Mesothelial cell of epicardium (in vitro differentiated cells): ENCODE data around the gene KCNH2. TPM values are rescaled to one million over a fixed set of nuclear protein-coding genes. Genes with fewer than 3 reads are reported as not detected.

Source experiments
- DNase-seq, 2 experiments: peaks; one replicate each; pipeline ENCODE4 v3.0.0; 2021; ENCODE audit warnings: low spot score in 2 of 2; ENCODE audit not compliant: unreplicated experiment in 2 of 2
- H3K27ac Mint-ChIP-seq: 2 replicates; pipeline ENCODE4 v1.8.0; 2021; ENCODE audit warnings: mixed read lengths
- H3K27me3 Mint-ChIP-seq: 2 replicates; pipeline ENCODE4 v1.8.0; 2021; ENCODE audit warnings: low read depth, mixed read lengths
- H3K36me3 Mint-ChIP-seq: 2 replicates; pipeline ENCODE4 v1.8.0; 2021; ENCODE audit warnings: mixed read lengths
- H3K4me1 Mint-ChIP-seq: 2 replicates; pipeline ENCODE4 v1.8.0; 2021; ENCODE audit warnings: mixed read lengths
- H3K4me3 Mint-ChIP-seq: 2 replicates; pipeline ENCODE4 v1.8.0; 2021; ENCODE audit warnings: mild to moderate bottlenecking, moderate library complexity, mixed read lengths
- H3K9me3 Mint-ChIP-seq: 2 replicates; pipeline ENCODE4 v1.8.0; 2021; ENCODE audit warnings: mixed read lengths
- total RNA-seq: library from RNA; stranded (reverse); gene quantifications from 3 replicates; pipeline ENCODE4 v1.2.1, GENCODE V29; 2021
- TF ChIP-seq, protein P1 (sequence below): fragments of 200-600 bp; sonication (generic); IDR thresholded peaks from one replicate; pipeline ENCODE4 v1.5.0; 2021; ENCODE audit warnings: antibody characterized with exemption; ENCODE audit not compliant: unreplicated experiment

KCNH2 gene
- total RNA-seq, 1 donor from 2014 or later, result 11.2 TPM

GRCh38 chr7:150970424-150970823 lies 7.7 kb downstream of the KCNH2 start:
- Mint-ChIP-seq H3K27me3 (peaks cover 68% of the 10 kb centered on the region), H3K9me3 (no peaks in the 10 kb centered on the region), H3K4me3 (no peak overlapping the region), H3K4me1 (peaks cover 38% of the 10 kb centered on the region), H3K36me3 (no peaks in the 10 kb centered on the region), H3K27ac (no peak overlapping the region)
- DNase-seq, result no peak
- TF ChIP-seq, protein P1, sequence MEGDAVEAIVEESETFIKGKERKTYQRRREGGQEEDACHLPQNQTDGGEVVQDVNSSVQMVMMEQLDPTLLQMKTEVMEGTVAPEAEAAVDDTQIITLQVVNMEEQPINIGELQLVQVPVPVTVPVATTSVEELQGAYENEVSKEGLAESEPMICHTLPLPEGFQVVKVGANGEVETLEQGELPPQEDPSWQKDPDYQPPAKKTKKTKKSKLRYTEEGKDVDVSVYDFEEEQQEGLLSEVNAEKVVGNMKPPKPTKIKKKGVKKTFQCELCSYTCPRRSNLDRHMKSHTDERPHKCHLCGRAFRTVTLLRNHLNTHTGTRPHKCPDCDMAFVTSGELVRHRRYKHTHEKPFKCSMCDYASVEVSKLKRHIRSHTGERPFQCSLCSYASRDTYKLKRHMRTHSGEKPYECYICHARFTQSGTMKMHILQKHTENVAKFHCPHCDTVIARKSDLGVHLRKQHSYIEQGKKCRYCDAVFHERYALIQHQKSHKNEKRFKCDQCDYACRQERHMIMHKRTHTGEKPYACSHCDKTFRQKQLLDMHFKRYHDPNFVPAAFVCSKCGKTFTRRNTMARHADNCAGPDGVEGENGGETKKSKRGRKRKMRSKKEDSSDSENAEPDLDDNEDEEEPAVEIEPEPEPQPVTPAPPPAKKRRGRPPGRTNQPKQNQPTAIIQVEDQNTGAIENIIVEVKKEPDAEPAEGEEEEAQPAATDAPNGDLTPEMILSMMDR, result no peak

DNA sequence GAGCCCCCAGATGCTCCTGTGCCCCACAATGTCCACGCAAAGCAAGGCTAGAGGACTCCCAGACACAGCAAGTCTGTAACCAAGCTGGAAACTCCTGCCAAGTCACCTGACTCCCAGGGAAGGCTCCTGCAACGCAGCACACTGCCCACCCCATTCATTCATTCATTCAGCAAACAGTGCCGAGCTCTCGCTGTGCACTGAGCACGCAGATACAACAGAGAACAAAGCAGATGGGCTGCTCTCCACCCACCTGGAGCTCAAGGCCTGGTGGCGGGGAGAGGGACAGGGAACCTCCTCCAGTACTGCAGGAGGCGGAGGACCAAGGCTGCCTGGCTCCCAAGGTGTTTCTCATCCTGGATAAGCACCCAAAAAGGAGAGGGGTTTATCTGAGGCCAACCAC lies 8.6 kb downstream of the KCNH2 start:
- Mint-ChIP-seq H3K9me3 (no peaks in the 10 kb centered on the region), H3K4me3 (no peak overlapping the region)

GRCh38 chr7:150968734-150969372 lies 9.3 kb downstream of the KCNH2 start:
- TF ChIP-seq, protein P1, result no peak
- no peak overlapping the region for H3K27ac Mint-ChIP-seq
- H3K4me3 Mint-ChIP-seq, result no peak overlapping the region
- H3K27me3 Mint-ChIP-seq, result peaks cover 56% of the 10 kb centered on the region
- H3K9me3 Mint-ChIP-seq, result no peaks in the 10 kb centered on the region
- peaks cover 38% of the 10 kb centered on the region for H3K4me1 Mint-ChIP-seq
- no peaks in the 10 kb centered on the region for H3K36me3 Mint-ChIP-seq
- DNase-seq, result no peak

More for the DNA sequence above, 8.6 kb downstream of the KCNH2 start:
- H3K36me3 Mint-ChIP-seq, result no peaks in the 10 kb centered on the region
- H3K4me1 Mint-ChIP-seq, result peaks cover 39% of the 10 kb centered on the region
- no peak overlapping the region for H3K27ac Mint-ChIP-seq
- no peak for DNase-seq
- TF ChIP-seq, protein P1, result no peak
- peaks cover 61% of the 10 kb centered on the region for H3K27me3 Mint-ChIP-seq

DNA sequence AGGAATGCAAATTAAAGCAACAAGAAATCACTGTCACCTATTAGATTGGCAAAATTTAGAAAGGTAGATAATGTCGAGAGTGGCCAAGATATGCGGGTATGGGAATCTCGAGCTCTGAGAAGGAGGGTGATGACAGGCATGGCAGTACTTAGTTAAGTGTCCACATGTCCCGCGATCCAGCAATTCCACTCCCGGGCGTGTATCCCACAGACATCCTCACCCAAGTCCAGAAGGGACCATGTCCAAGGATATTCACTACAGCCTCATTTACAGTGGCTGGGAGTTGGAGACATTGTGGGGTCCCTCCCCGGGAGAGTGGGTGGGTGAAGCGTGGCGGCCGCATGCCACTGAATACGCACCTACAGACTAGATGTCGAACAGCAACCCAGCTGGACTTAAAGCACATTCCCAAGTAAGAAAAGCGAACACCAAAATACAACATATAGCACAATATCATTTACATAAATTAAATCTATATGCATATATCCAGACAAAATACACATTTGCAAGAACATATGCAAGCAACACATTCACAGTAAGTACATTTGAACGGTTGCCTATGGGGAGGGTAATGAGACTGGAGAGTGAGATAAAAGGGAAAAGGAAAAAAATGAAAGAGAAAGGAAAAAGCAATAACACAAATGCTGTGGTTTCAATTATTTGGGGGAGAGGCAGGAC lies 9.9 kb downstream of the KCNH2 start:
- H3K9me3 Mint-ChIP-seq, result no peaks in the 10 kb centered on the region
- H3K4me3 Mint-ChIP-seq, result no peak overlapping the region
- no peak overlapping the region for H3K27ac Mint-ChIP-seq
- no peak for DNase-seq
- peaks cover 52% of the 10 kb centered on the region for H3K27me3 Mint-ChIP-seq
- TF ChIP-seq, protein P1, result no peak
- H3K36me3 Mint-ChIP-seq, result no peaks in the 10 kb centered on the region
- peaks cover 38% of the 10 kb centered on the region for H3K4me1 Mint-ChIP-seq

DNA sequence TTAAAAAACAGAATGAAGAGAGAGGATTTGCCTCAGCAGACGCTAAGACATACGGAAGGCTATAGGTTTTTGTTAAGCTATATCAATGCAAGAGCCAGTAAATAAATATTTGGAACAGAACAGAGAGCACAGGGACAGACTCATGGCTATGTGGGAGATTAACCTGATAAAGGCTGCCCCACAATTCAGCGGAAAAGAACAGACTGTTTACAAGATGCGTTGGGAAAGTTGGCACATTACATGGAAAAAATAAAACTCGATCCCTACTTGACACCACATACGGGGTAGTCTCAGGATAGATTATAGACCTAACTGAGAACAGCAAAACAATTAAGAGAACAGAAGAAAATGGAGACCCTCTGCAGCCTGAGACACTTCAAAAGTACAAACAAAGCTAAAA lies 10.8 kb downstream of the KCNH2 start:
- peaks cover 44% of the 10 kb centered on the region for H3K27me3 Mint-ChIP-seq
- H3K4me3 Mint-ChIP-seq, result no peak overlapping the region
- H3K4me1 Mint-ChIP-seq, result peaks cover 41% of the 10 kb centered on the region
- no peak for DNase-seq
- no peaks in the 10 kb centered on the region for H3K9me3 Mint-ChIP-seq
- no peaks in the 10 kb centered on the region for H3K36me3 Mint-ChIP-seq
- TF ChIP-seq, protein P1, result no peak
- no peak overlapping the region for H3K27ac Mint-ChIP-seq
